Upper lobe of right lung (tissue), 1 donor: ENCODE data around the gene CCDC6. TPM values are rescaled to one million over a fixed set of nuclear protein-coding genes. Genes with fewer than 3 reads are reported as not detected.

Source experiments
- ATAC-seq: fragments of 200-7000 bp; cut with Tn5 transposase; one replicate; pipeline ENCODE4 v1.9.1; 2020; ENCODE audit warnings: mild to moderate bottlenecking, moderate library complexity
- DNase-seq: peaks from one replicate; pipeline ENCODE4 v3.0.0-alpha.2; 2020
- H3K27ac ChIP-seq: fragments of 200-600 bp; one replicate; pipeline ENCODE4 v1.8.0; 2022
- H3K27me3 ChIP-seq: fragments of 200-600 bp; one replicate; pipeline ENCODE4 v1.8.0; 2022; ENCODE audit warnings: mild to moderate bottlenecking
- H3K36me3 ChIP-seq: fragments of 200-600 bp; one replicate; pipeline ENCODE4 v1.8.0; 2022
- H3K4me1 ChIP-seq: fragments of 200-600 bp; one replicate; pipeline ENCODE4 v1.8.0; 2022
- H3K4me3 ChIP-seq: fragments of 200-600 bp; one replicate; pipeline ENCODE4 v1.8.0; 2022; ENCODE audit warnings: mild to moderate bottlenecking
- H3K9me3 ChIP-seq: fragments of 200-600 bp; one replicate; pipeline ENCODE4 v1.8.0; 2022
- intact Hi-C: fragments of 100-400 bp; cut with DNase I; formaldehyde crosslinking; loops from one replicate; pipeline ENCODE4 v1.11.0; 2022
- total RNA-seq: library from RNA; stranded (reverse); fragmentation: NEBNext Ultra II Directional; extraction: Animal tissue kit (Norgen Biotek cat#: 25700); gene quantifications from one replicate; pipeline ENCODE4 v1.2.1, GENCODE V29; 2021
- TF ChIP-seq, protein P1 (sequence below): fragments of 200-600 bp; IDR thresholded peaks from one replicate; pipeline ENCODE4 v1.8.0; 2022; ENCODE audit warnings: antibody characterized with exemption
- donor health status: DM: no; HTN: yes; CAD: no; lungs with severe emphysema.

The CCDC6 gene
- total RNA-seq, 1 donor from 2014 or later = 55.7 TPM

DNA sequence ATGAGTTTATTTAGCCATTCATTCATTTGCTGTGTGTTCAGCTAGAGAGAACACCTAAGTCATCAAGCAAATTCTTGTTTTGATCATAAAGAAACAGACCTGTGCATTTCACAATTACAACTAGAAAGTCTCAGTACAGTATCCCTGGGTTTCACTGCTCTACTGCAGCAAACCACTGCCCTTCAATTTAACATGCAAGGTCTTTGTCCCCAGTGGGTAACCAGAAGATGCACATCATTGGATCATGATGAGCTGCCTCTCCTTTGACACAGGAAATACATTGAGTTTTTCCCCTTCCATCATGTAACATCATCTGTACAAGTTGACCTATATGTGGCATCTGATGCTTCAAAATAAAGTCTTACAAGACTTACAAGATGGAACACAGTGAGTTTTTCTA is 82.6 kb downstream of the CCDC6 start:
- H3K27me3 ChIP-seq = no peaks in the 10 kb centered on the region
- no peaks in the 10 kb centered on the region for H3K9me3 ChIP-seq
- no peaks in the 10 kb centered on the region for H3K36me3 ChIP-seq
- TF ChIP-seq, protein P1, sequence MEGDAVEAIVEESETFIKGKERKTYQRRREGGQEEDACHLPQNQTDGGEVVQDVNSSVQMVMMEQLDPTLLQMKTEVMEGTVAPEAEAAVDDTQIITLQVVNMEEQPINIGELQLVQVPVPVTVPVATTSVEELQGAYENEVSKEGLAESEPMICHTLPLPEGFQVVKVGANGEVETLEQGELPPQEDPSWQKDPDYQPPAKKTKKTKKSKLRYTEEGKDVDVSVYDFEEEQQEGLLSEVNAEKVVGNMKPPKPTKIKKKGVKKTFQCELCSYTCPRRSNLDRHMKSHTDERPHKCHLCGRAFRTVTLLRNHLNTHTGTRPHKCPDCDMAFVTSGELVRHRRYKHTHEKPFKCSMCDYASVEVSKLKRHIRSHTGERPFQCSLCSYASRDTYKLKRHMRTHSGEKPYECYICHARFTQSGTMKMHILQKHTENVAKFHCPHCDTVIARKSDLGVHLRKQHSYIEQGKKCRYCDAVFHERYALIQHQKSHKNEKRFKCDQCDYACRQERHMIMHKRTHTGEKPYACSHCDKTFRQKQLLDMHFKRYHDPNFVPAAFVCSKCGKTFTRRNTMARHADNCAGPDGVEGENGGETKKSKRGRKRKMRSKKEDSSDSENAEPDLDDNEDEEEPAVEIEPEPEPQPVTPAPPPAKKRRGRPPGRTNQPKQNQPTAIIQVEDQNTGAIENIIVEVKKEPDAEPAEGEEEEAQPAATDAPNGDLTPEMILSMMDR = no peak
- H3K4me1 ChIP-seq = no peaks in the 10 kb centered on the region
- H3K4me3 ChIP-seq = no peak overlapping the region
- ATAC-seq (no peak), DNase-seq (no peak)
- intact Hi-C loops = no loop called here
- no peak overlapping the region for H3K27ac ChIP-seq

DNA sequence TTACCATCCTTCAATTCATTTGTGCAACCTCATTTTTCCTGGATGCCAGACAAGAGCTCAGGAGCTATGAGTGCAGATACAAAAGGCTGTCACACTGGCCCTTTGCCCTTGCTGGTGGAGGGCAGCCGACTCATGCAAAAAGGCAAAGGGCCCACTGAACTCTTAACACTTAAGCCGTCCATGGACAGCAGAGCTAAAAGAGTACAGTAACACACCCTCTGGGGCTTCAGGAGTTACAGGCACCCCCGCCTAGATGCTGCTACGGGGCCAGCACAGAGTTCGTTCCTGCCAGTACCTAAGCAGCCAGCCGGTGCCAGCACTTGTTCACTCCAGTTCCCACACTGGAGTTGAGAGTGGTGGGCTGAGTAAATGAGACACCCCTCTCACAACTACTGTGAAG is 83.2 kb downstream of the CCDC6 start:
- TF ChIP-seq, protein P1 = no peak
- ATAC-seq (no peak), DNase-seq (no peak)
- no peaks in the 10 kb centered on the region for H3K4me1 ChIP-seq
- intact Hi-C loops = no loop called here
- H3K27me3 ChIP-seq = no peaks in the 10 kb centered on the region
- H3K4me3 ChIP-seq = no peak overlapping the region
- no peak overlapping the region for H3K27ac ChIP-seq
- no peaks in the 10 kb centered on the region for H3K9me3 ChIP-seq
- no peaks in the 10 kb centered on the region for H3K36me3 ChIP-seq

DNA sequence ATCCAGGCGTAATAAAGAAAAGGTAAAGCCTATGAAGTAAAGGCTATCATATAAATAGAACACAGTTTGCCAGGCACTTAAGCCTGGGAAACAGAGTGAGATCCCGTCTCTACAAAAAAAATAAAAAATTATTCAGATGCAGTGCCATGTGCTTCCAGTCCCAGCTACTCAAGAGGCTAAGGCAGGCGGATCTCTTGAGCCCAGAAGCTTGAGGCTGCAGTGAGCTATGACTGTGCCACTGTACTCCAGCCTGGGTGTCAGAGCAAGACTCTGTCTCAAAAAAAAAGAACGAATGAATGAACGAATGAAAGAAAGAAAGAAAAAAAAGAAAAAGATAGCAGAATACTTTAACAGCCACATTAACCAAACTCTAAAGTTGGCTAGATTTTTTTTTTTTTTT is 85.9 kb downstream of the CCDC6 start:
- no peaks in the 10 kb centered on the region for H3K4me1 ChIP-seq
- TF ChIP-seq, protein P1 = no peak
- H3K9me3 ChIP-seq = no peaks in the 10 kb centered on the region
- no peaks in the 10 kb centered on the region for H3K36me3 ChIP-seq
- H3K27ac ChIP-seq = no peak overlapping the region
- H3K4me3 ChIP-seq = no peak overlapping the region
- intact Hi-C loops = no loop called here
- ATAC-seq (no peak), DNase-seq (no peak)
- no peaks in the 10 kb centered on the region for H3K27me3 ChIP-seq

DNA sequence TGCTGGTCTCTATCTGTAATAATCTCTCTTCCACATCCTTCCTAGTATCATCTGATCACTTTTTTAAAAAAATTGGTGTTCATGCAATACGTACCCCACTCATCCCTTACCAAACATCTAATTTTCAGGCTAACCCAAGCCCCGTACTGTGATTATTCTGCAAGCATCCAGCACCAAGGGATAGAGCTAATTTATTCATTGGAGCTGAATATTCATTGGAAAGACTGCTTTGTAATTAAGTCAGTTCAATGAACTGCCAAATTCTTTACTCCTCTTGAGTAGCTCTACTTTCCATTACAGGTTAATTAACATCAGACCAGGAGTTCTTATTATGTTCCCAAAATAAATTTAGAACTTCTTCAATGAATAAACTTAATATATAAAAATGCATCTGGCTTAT is 86.7 kb downstream of the CCDC6 start:
- DNase-seq = no peak
- no peaks in the 10 kb centered on the region for H3K4me1 ChIP-seq
- H3K27me3 ChIP-seq = no peaks in the 10 kb centered on the region
- no peaks in the 10 kb centered on the region for H3K36me3 ChIP-seq
- H3K9me3 ChIP-seq = no peaks in the 10 kb centered on the region
- no peak overlapping the region for H3K27ac ChIP-seq
- intact Hi-C loops = no loop called here
- no peak overlapping the region for H3K4me3 ChIP-seq
- ATAC-seq = no peak
- TF ChIP-seq, protein P1 = no peak

DNA sequence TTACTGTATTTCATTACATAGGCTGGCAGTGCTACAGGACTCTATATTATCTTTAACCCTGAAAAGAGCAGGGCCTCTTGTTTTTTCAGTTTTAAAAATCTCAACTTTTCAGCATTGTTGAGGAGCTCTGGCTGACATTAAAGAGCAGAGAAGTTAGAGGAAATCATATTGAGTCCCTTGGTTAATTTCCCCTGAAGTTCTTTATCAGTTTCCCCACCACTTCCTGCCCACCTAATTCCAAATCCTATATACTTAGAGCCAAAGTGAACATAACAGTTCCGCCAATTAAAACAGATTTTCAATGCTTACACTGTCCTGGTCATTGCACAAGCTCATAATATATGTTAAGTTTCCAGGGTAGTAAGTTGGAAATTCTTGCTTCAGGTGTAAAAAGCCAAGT is 87.1 kb downstream of the CCDC6 start:
- Histone ChIP-seq H3K27me3 (no peaks in the 10 kb centered on the region), H3K36me3 (peaks cover under 1% of the 10 kb centered on the region), H3K27ac (no peak overlapping the region), H3K9me3 (no peaks in the 10 kb centered on the region), H3K4me3 (no peak overlapping the region), H3K4me1 (no peaks in the 10 kb centered on the region)
- DNase-seq (no peak), ATAC-seq (no peak)
- intact Hi-C loops = no loop called here
- TF ChIP-seq, protein P1 = no peak

DNA sequence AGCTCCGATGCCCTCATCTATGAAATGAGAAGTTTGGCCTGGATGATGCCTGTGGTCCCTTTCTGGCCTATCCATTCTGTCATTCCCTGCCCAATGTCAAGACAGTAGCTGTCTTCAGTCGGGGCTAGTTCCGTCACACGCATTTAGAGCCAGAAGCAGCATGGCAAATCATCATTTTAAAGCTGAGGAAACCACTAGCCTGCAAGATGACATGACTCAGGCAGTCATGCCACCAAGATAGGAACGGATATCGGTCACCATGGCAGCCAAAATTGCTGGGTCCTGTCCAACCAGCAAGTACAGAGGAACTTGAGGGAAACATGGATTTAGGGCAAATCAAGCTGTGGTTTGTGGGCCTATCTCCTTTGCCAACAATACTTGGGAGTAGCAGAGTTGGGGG is 88.6 kb downstream of the CCDC6 start:
- Histone ChIP-seq H3K27me3 (no peaks in the 10 kb centered on the region), H3K4me3 (no peak overlapping the region), H3K36me3 (peaks cover 15% of the 10 kb centered on the region), H3K27ac (no peak overlapping the region), H3K9me3 (no peaks in the 10 kb centered on the region), H3K4me1 (no peaks in the 10 kb centered on the region)
- intact Hi-C loops = no loop called here
- peak; percentile 58 for ATAC-seq
- TF ChIP-seq, protein P1 = no peak
- no peak for DNase-seq
